ENCODE data around the gene ZNF318. TPM values are rescaled to one million over a fixed set of nuclear protein-coding genes. Genes with fewer than 3 reads are reported as not detected.

ZNF318 gene
- total RNA-seq, 1 experiment from 2014 or later, result 23.8 TPM

DNA sequence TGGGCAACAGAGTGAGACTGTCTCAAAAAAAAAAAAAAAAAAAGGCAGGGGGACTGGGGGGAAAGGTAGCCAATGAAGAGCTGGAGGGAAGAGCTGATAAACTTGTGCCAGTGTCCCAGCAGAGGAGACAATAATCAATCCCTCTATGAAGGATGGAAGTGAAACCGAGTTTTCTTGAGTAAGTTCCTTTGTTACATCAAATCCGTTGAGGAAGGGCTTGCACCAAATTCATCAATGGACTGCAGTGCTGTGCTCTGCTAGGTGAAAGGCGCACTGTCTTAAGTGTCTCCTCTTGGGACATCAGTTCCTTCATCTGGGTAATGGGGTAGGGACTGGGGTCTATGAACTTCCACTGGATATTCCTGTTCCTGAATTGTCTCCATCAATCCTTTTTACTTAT, 57.8 kb downstream of the ZNF318 start:
- no peaks in the 10 kb centered on the region for H3K27me3 ChIP-seq (replicated peaks; ENCODE audit: insufficient read depth, low read depth, low read length, poor library complexity)
- H3K4me1 ChIP-seq (ENCODE audit: insufficient read depth, low read length, poor library complexity, severe bottlenecking), result no peaks in the 10 kb centered on the region
- BruUV-seq (replicated peaks), result no TSS peak
- H3K4me3 ChIP-seq (ENCODE audit: low read depth, low read length, poor library complexity, severe bottlenecking), result no peak overlapping the region
- H3K9me3 ChIP-seq (ENCODE audit: low read depth, low read length, poor library complexity, severe bottlenecking), result no peaks in the 10 kb centered on the region
- DNase-seq (ENCODE audit: low spot score), result no peak
- TF ChIP-seq EZH2 (IDR thresholded peaks at IDR 0.05; ENCODE audit: borderline replicate concordance, low read depth, low read length, poor library complexity, severe bottlenecking) (no peak), CTCF (conservative IDR thresholded peaks at IDR 0.05; ENCODE audit: low read depth, low read length) (no peak)
- ChIA-PET CTCF (interaction anchor here (0.6 kb wide), 2 partner anchors 356 to 411 kb away, joined by 3 to 4 read pairs; no protein-coding TSS in a partner anchor), POLR2A (ENCODE audit: low non-redundant PET) (interaction anchor here (0.6 kb wide), 1 partner anchor 15 kb away, joined by 3 read pairs; no protein-coding TSS in a partner anchor)
- no peaks in the 10 kb centered on the region for H3K36me3 ChIP-seq (ENCODE audit: insufficient read depth, low read length, poor library complexity, severe bottlenecking)
- intact Hi-C loops (cut with micrococcal nuclease; ENCODE audit: unreplicated experiment), result no loop called here
- H3K27ac ChIP-seq (ENCODE audit: low read depth, low read length, poor library complexity, severe bottlenecking), result no peak overlapping the region

- DNase-seq (ENCODE audit: low spot score), result no peak
- Histone ChIP-seq H3K36me3 (ENCODE audit: insufficient read depth, low read length, poor library complexity, severe bottlenecking) (no peaks in the 10 kb centered on the region), H3K4me3 (ENCODE audit: low read depth, low read length, poor library complexity, severe bottlenecking) (no peak overlapping the region), H3K27ac (ENCODE audit: low read depth, low read length, poor library complexity, severe bottlenecking) (no peak overlapping the region), H3K9me3 (ENCODE audit: low read depth, low read length, poor library complexity, severe bottlenecking) (no peaks in the 10 kb centered on the region), H3K4me1 (ENCODE audit: insufficient read depth, low read length, poor library complexity, severe bottlenecking) (no peaks in the 10 kb centered on the region), H3K27me3 (replicated peaks; ENCODE audit: insufficient read depth, low read depth, low read length, poor library complexity) (no peaks in the 10 kb centered on the region)
- TF ChIP-seq EZH2 (IDR thresholded peaks at IDR 0.05; ENCODE audit: borderline replicate concordance, low read depth, low read length, poor library complexity, severe bottlenecking), result no peak
- TF ChIP-seq CTCF (conservative IDR thresholded peaks at IDR 0.05; ENCODE audit: low read depth, low read length), result no peak
- ChIA-PET POLR2A (ENCODE audit: low non-redundant PET) (no interaction called here), CTCF (no interaction called here)
- BruUV-seq (replicated peaks), result no TSS peak
- intact Hi-C loops (cut with micrococcal nuclease; ENCODE audit: unreplicated experiment), result no loop called here
Measured at GRCh38 chr6:43310624-43311023, 58.8 kb downstream of the ZNF318 start.

- CTCF ChIA-PET, result no interaction called here
Measured at GRCh38 chr6:43310134-43310533, 59.3 kb downstream of the ZNF318 start.

More at GRCh38 chr6:43310134-43310533, 59.3 kb downstream of the ZNF318 start:
- no peak for TF ChIP-seq EZH2 (IDR thresholded peaks at IDR 0.05; ENCODE audit: borderline replicate concordance, low read depth, low read length, poor library complexity, severe bottlenecking)
- TF ChIP-seq CTCF (conservative IDR thresholded peaks at IDR 0.05; ENCODE audit: low read depth, low read length), result no peak
- POLR2A ChIA-PET (ENCODE audit: low non-redundant PET), result no interaction called here
- no peaks in the 10 kb centered on the region for H3K27me3 ChIP-seq (replicated peaks; ENCODE audit: insufficient read depth, low read depth, low read length, poor library complexity)
- intact Hi-C loops (cut with micrococcal nuclease; ENCODE audit: unreplicated experiment), result no loop called here
- no peak overlapping the region for H3K27ac ChIP-seq (ENCODE audit: low read depth, low read length, poor library complexity, severe bottlenecking)
- no TSS peak for BruUV-seq (replicated peaks)
- no peak for DNase-seq (ENCODE audit: low spot score)
- H3K4me1 ChIP-seq (ENCODE audit: insufficient read depth, low read length, poor library complexity, severe bottlenecking), result no peaks in the 10 kb centered on the region
- H3K4me3 ChIP-seq (ENCODE audit: low read depth, low read length, poor library complexity, severe bottlenecking), result no peak overlapping the region
- no peaks in the 10 kb centered on the region for H3K36me3 ChIP-seq (ENCODE audit: insufficient read depth, low read length, poor library complexity, severe bottlenecking)
- H3K9me3 ChIP-seq (ENCODE audit: low read depth, low read length, poor library complexity, severe bottlenecking), result no peaks in the 10 kb centered on the region

Measured in A673 (cell line).